Caco-2 (cell line): ENCODE results near the gene OTOF. TPM values are rescaled to one million over a fixed set of nuclear protein-coding genes. Genes with fewer than 3 reads are reported as not detected.

Source experiments
- BruUV-seq: library from RNA; stranded (reverse); fragments of 400-500 nt; replicated peaks from 2 replicates; lab custom pipeline; 2021; lab: Mats Ljungman, UMichigan
- CTCF ChIA-PET: fragments of 300-600 bp; sonication (Branson Sonifier 250); formaldehyde crosslinking; loops from one replicate; lab custom pipeline; 2022; ENCODE audit warnings: antibody characterized with exemption; lab: Charles Lee
- POLR2A ChIA-PET: fragments of 300-600 bp; sonication (Branson Sonifier 250); formaldehyde crosslinking; loops from one replicate; lab custom pipeline; 2022; ENCODE audit warnings: antibody characterized with exemption; lab: Charles Lee
- DNase-seq, 2 experiments: peaks; one replicate each; pipeline versions ENCODE4 v3.0.0 to v3.0.0-alpha.2; 2020 to 2022
- H3K27me3 ChIP-seq: replicated peaks from 2 replicates; pipeline ENCODE4 v1.6.0; 2011; ENCODE audit warnings: low read length; ENCODE audit not compliant: control insufficient read depth, insufficient read depth
- H3K36me3 ChIP-seq: 2 replicates; pipeline ENCODE4 v1.5.1; 2011; ENCODE audit warnings: low read length; ENCODE audit not compliant: control insufficient read depth, insufficient read depth
- H3K4me1 ChIP-seq: fragments of 250-450 bp; sonication (Bioruptor Pico); 2 replicates; pipeline ENCODE4 v1.5.1; 2020; ENCODE audit warnings: mild to moderate bottlenecking
- H3K4me3 ChIP-seq: 2 replicates; pipeline ENCODE4 v1.5.1; 2011; ENCODE audit warnings: low read depth, mild to moderate bottlenecking, control low read depth, low read length
- H3K9me3 ChIP-seq: fragments of 250-450 bp; sonication (Bioruptor Pico); 2 replicates; pipeline ENCODE4 v1.5.1; 2020; ENCODE audit warnings: mild to moderate bottlenecking, moderate library complexity
- H3K27ac Mint-ChIP-seq: one replicate; pipeline ENCODE4 v1.8.0; 2022; ENCODE audit warnings: mixed read lengths; ENCODE audit not compliant: unreplicated experiment
- H3K27me3 Mint-ChIP-seq: one replicate; pipeline ENCODE4 v1.8.0; 2022; ENCODE audit warnings: mixed read lengths; ENCODE audit not compliant: insufficient read depth, unreplicated experiment
- H3K36me3 Mint-ChIP-seq: one replicate; pipeline ENCODE4 v1.8.0; 2022; ENCODE audit warnings: mild to moderate bottlenecking, mixed read lengths; ENCODE audit not compliant: insufficient read depth, unreplicated experiment
- H3K4me1 Mint-ChIP-seq: one replicate; pipeline ENCODE4 v1.8.0; 2022; ENCODE audit warnings: low read depth, mixed read lengths; ENCODE audit not compliant: unreplicated experiment
- H3K4me3 Mint-ChIP-seq: one replicate; pipeline ENCODE4 v1.8.0; 2022; ENCODE audit warnings: mild to moderate bottlenecking, moderate library complexity, mixed read lengths; ENCODE audit not compliant: unreplicated experiment
- H3K9me3 Mint-ChIP-seq: one replicate; pipeline ENCODE4 v1.8.0; 2022; ENCODE audit warnings: mixed read lengths; ENCODE audit not compliant: unreplicated experiment
- intact Hi-C: fragments of 100-400 bp; cut with micrococcal nuclease; formaldehyde crosslinking; loops from one replicate; pipeline ENCODE4 v1.10.0; 2022; ENCODE audit not compliant: unreplicated experiment
- total RNA-seq: library from RNA; stranded (reverse); gene quantifications from 2 replicates; pipeline ENCODE4 v1.2.3, GENCODE V29; 2022
- TF ChIP-seq, protein P1 (sequence below), 2 experiments: fragments of 200-600 bp in 1 of 2; IDR thresholded peaks; 1 replicate in 1 of 2; 2 replicates in 1 of 2; pipeline versions ENCODE4 v1.5.1 to v1.8.0; 2011 to 2022; ENCODE audit warnings: antibody characterized with exemption in 1 of 2, control low read depth in 1 of 2, inconsistent platforms in 1 of 2, low read depth in 1 of 2, low read length in 1 of 2, mild to moderate bottlenecking in 1 of 2, moderate library complexity in 1 of 2; ENCODE audit not compliant: insufficient read depth in 1 of 2, severe bottlenecking in 1 of 2, unreplicated experiment in 1 of 2

The OTOF gene
- total RNA-seq, 1 experiment from 2014 or later: 0.09 TPM

DNA sequence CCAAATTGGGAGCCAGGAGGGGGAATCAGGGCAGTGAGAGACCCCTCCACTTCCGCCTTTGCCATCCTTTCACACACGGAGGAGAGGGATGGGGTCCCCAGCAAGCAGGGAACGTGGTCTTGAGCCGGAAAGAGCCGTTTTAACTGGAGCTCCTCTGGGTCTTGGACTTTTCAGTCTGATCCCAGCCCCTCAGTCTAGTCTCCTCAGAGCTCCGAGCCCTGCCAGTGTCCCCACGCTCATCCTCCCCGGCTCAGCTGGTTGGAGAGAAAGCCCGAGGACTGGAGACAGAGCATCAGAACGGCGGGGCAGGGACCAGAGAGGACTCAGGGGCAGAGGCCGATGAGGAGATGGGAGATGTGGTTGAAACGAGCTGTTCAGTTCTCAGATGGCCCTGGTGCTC is 26.1 kb upstream of the OTOF start:
- Mint-ChIP-seq H3K4me3 (peak overlapping the region; percentile 78), H3K27ac (peak overlapping the region; percentile 37), H3K4me1 (peaks cover 7% of the 10 kb centered on the region), H3K36me3 (no peaks in the 10 kb centered on the region), H3K27me3 (peaks cover 6% of the 10 kb centered on the region), H3K9me3 (no peaks in the 10 kb centered on the region)
- no peaks in the 10 kb centered on the region for H3K9me3 ChIP-seq
- H3K4me1 ChIP-seq: no peaks in the 10 kb centered on the region
- CTCF ChIA-PET: interaction anchor here (0.6 to 1.8 kb wide), 4 partner anchors 8 to 69 kb away, joined by 3 to 7 read pairs (median 3); no protein-coding TSS in a partner anchor
- H3K4me3 ChIP-seq: peak overlapping the region; percentile 48
- intact Hi-C loops: no loop called here
- BruUV-seq: no TSS peak
- DNase-seq: no peak
- TF ChIP-seq, protein P1, sequence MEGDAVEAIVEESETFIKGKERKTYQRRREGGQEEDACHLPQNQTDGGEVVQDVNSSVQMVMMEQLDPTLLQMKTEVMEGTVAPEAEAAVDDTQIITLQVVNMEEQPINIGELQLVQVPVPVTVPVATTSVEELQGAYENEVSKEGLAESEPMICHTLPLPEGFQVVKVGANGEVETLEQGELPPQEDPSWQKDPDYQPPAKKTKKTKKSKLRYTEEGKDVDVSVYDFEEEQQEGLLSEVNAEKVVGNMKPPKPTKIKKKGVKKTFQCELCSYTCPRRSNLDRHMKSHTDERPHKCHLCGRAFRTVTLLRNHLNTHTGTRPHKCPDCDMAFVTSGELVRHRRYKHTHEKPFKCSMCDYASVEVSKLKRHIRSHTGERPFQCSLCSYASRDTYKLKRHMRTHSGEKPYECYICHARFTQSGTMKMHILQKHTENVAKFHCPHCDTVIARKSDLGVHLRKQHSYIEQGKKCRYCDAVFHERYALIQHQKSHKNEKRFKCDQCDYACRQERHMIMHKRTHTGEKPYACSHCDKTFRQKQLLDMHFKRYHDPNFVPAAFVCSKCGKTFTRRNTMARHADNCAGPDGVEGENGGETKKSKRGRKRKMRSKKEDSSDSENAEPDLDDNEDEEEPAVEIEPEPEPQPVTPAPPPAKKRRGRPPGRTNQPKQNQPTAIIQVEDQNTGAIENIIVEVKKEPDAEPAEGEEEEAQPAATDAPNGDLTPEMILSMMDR (IDR thresholded peaks at IDR 0.05; ENCODE audit: insufficient read depth in 1 of 2, low read depth in 1 of 2, low read length in 1 of 2, severe bottlenecking in 1 of 2, unreplicated experiment in 1 of 2): no peak
- H3K27me3 ChIP-seq: no peaks in the 10 kb centered on the region
- H3K36me3 ChIP-seq: no peaks in the 10 kb centered on the region
- POLR2A ChIA-PET: no interaction called here

DNA sequence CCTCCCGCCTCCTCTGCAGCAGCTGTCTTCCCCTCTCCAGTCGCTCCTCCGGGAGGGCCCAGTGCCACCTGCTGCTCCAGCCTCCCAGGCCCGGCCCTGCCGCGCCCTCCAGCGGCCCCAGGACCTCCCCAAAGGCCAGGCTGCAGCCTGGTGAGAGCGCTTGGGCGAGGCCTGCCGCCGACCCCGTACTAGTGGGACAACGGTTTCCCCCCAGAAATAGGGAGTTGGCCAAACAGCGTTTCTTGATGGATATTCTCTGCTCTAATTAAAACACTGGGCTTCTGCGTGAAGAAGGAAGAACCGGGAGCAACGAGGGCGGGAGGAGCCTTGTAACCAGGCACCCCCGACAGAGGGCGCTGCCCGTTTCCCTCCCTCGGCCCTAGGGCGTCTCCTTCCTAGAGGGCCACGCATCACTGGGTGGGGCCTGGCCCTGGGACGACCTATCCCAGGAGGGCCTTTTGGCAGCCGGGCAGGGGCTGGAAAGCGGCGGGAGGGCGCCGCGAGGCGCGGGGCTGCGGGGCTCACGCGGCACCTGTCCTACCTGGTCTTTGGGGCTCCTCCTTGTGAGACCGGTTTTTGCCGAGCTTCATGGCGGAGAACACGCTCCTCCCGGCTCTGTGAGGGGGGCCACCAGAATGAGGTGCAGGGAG is 25.4 kb upstream of the OTOF start:
- Histone ChIP-seq H3K9me3 (no peaks in the 10 kb centered on the region), H3K27me3 (no peaks in the 10 kb centered on the region), H3K36me3 (no peaks in the 10 kb centered on the region), H3K4me1 (no peaks in the 10 kb centered on the region), H3K4me3 (peak overlapping the region; percentile 48)
- POLR2A ChIA-PET: no interaction called here
- TF ChIP-seq, protein P1 (IDR thresholded peaks at IDR 0.05; ENCODE audit: insufficient read depth in 1 of 2, low read depth in 1 of 2, low read length in 1 of 2, severe bottlenecking in 1 of 2, unreplicated experiment in 1 of 2): peak; percentile 84 to 89
- no peaks in the 10 kb centered on the region for H3K36me3 Mint-ChIP-seq
- H3K27me3 Mint-ChIP-seq: peaks cover 6% of the 10 kb centered on the region
- intact Hi-C loops: loop anchor here (1.0 to 2.0 kb wide), 3 partner anchors 64 to 242 kb away; no protein-coding TSS in a partner anchor
- peak overlapping the region; percentile 78 for H3K4me3 Mint-ChIP-seq
- no TSS peak for BruUV-seq
- DNase-seq: peak; percentile 92 to 93
- no peaks in the 10 kb centered on the region for H3K9me3 Mint-ChIP-seq
- peak overlapping the region; percentile 37 for H3K27ac Mint-ChIP-seq
- CTCF ChIA-PET: interaction anchor here (0.9 to 1.8 kb wide), 6 partner anchors 9 to 74 kb away, joined by 3 to 7 read pairs (median 4); no protein-coding TSS in a partner anchor
- peaks cover 7% of the 10 kb centered on the region for H3K4me1 Mint-ChIP-seq

DNA sequence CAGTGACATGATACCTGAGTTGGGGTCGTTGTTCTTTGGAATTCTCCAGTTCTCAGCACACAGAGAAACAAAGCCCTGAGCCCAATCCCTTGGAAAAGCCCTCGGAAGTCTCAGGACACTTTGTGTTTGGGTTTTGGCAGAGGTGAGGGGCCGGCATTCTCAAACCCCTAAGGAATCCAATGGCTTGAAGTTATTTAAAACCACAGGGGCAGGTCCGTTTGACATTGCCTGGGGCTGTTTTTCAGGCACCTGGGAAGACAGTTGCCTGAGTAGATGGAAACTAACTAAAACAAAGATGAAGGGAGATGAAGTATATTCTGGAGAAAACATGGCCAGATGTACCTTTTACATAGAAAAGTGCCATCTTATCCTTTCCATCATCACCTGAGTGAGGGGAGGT is 22.5 kb upstream of the OTOF start:
- H3K27me3 Mint-ChIP-seq: peaks cover 10% of the 10 kb centered on the region
- H3K4me1 Mint-ChIP-seq: peaks cover 14% of the 10 kb centered on the region
- DNase-seq: no peak
- intact Hi-C loops: no loop called here
- Histone ChIP-seq H3K4me1 (peaks cover 6% of the 10 kb centered on the region), H3K9me3 (no peaks in the 10 kb centered on the region), H3K36me3 (no peaks in the 10 kb centered on the region), H3K27me3 (no peaks in the 10 kb centered on the region), H3K4me3 (no peak overlapping the region)
- no peak overlapping the region for H3K27ac Mint-ChIP-seq
- no peaks in the 10 kb centered on the region for H3K36me3 Mint-ChIP-seq
- ChIA-PET POLR2A (no interaction called here), CTCF (interaction anchor here (1.6 kb wide), 1 partner anchor 78 kb away, joined by 3 read pairs; no protein-coding TSS in a partner anchor)
- BruUV-seq: no TSS peak
- no peaks in the 10 kb centered on the region for H3K9me3 Mint-ChIP-seq
- H3K4me3 Mint-ChIP-seq: no peak overlapping the region
- TF ChIP-seq, protein P1 (IDR thresholded peaks at IDR 0.05; ENCODE audit: insufficient read depth in 1 of 2, low read depth in 1 of 2, low read length in 1 of 2, severe bottlenecking in 1 of 2, unreplicated experiment in 1 of 2): no peak
